HUES48 (cell line): Measurements from ENCODE around the gene MTMR12.

Experiments
- H3K27ac ChIP-seq: one replicate; pipeline ENCODE4 v1.7.0; 2013; ENCODE audit warnings: low read depth, low read length, inconsistent platforms
- H3K27me3 ChIP-seq: 2 replicates; pipeline ENCODE4 v1.6.1; 2013; ENCODE audit warnings: mild to moderate bottlenecking, low read length; ENCODE audit not compliant: control insufficient read depth, insufficient read depth
- H3K36me3 ChIP-seq: 2 replicates; pipeline ENCODE4 v1.6.1; 2013; ENCODE audit warnings: low read length; ENCODE audit not compliant: control insufficient read depth, insufficient read depth
- H3K4me1 ChIP-seq: 2 replicates; pipeline ENCODE4 v1.6.1; 2013; ENCODE audit warnings: mild to moderate bottlenecking, low read length; ENCODE audit not compliant: control insufficient read depth, insufficient read depth
- H3K4me3 ChIP-seq: 2 replicates; pipeline ENCODE4 v1.5.1; 2013; ENCODE audit warnings: mild to moderate bottlenecking, low read depth, low read length
- H3K9ac ChIP-seq: 2 replicates; pipeline ENCODE4 v1.6.1; 2013; ENCODE audit warnings: mild to moderate bottlenecking, low read depth, low read length, moderate library complexity
- H3K9me3 ChIP-seq: 2 replicates; pipeline ENCODE4 v1.6.1; 2013; ENCODE audit warnings: low read length; ENCODE audit not compliant: control insufficient read depth, insufficient read depth

MTMR12 gene

GRCh38 chr5:32339878-32340277, 27.1 kb upstream of the MTMR12 start:
- Histone ChIP-seq H3K27me3 (no peaks in the 10 kb centered on the region), H3K4me3 (no peak overlapping the region), H3K9ac (no peak overlapping the region), H3K27ac (no peak overlapping the region), H3K36me3 (no peaks in the 10 kb centered on the region), H3K4me1 (no peaks in the 10 kb centered on the region), H3K9me3 (peaks cover 58% of the 10 kb centered on the region)

- Histone ChIP-seq H3K9me3 (peaks cover 58% of the 10 kb centered on the region), H3K36me3 (no peaks in the 10 kb centered on the region), H3K4me1 (no peaks in the 10 kb centered on the region)
Observed at GRCh38 chr5:32339198-32339597, 26.5 kb upstream of the MTMR12 start.

GRCh38 chr5:32332966-32333365, 20.2 kb upstream of the MTMR12 start:
- Histone ChIP-seq H3K9me3 (peaks cover 16% of the 10 kb centered on the region), H3K27me3 (no peaks in the 10 kb centered on the region), H3K4me3 (no peak overlapping the region), H3K9ac (no peak overlapping the region), H3K4me1 (no peaks in the 10 kb centered on the region), H3K36me3 (no peaks in the 10 kb centered on the region), H3K27ac (no peak overlapping the region)

More at GRCh38 chr5:32339198-32339597, 26.5 kb upstream of the MTMR12 start:
- Histone ChIP-seq H3K27me3 (no peaks in the 10 kb centered on the region), H3K27ac (no peak overlapping the region), H3K4me3 (no peak overlapping the region), H3K9ac (no peak overlapping the region)

- no peak overlapping the region for H3K9ac ChIP-seq
- H3K36me3 ChIP-seq = no peaks in the 10 kb centered on the region
- H3K9me3 ChIP-seq = peaks cover 14% of the 10 kb centered on the region; the same call in 1 of the 2 replicates
- H3K4me1 ChIP-seq = no peaks in the 10 kb centered on the region
- no peaks in the 10 kb centered on the region for H3K27me3 ChIP-seq
- no peak overlapping the region for H3K27ac ChIP-seq
- H3K4me3 ChIP-seq = no peak overlapping the region
Observed at GRCh38 chr5:32332361-32332760, 19.6 kb upstream of the MTMR12 start.

- Histone ChIP-seq H3K4me3 (no peak overlapping the region), H3K36me3 (no peaks in the 10 kb centered on the region), H3K9ac (no peak overlapping the region), H3K4me1 (no peaks in the 10 kb centered on the region), H3K27ac (no peak overlapping the region), H3K27me3 (no peaks in the 10 kb centered on the region), H3K9me3 (peaks cover 9% of the 10 kb centered on the region; the same call in 1 of the 2 replicates)
Observed at GRCh38 chr5:32331935-32332274, 19.2 kb upstream of the MTMR12 start.

GRCh38 chr5:32331217-32331934, 18.6 kb upstream of the MTMR12 start:
- Histone ChIP-seq H3K4me1 (no peaks in the 10 kb centered on the region), H3K4me3 (no peak overlapping the region), H3K27ac (no peak overlapping the region), H3K27me3 (no peaks in the 10 kb centered on the region), H3K9ac (no peak overlapping the region), H3K9me3 (peaks cover 5% of the 10 kb centered on the region; the same call in 1 of the 2 replicates), H3K36me3 (no peaks in the 10 kb centered on the region)

GRCh38 chr5:32330126-32330971, 17.6 kb upstream of the MTMR12 start:
- no peaks in the 10 kb centered on the region for H3K36me3 ChIP-seq
- H3K4me1 ChIP-seq = no peaks in the 10 kb centered on the region
- no peaks in the 10 kb centered on the region for H3K27me3 ChIP-seq
- H3K4me3 ChIP-seq = no peak overlapping the region
- no peak overlapping the region for H3K9ac ChIP-seq
- H3K27ac ChIP-seq = no peak overlapping the region
- peaks cover under 1% of the 10 kb centered on the region; the same call in 1 of the 2 replicates for H3K9me3 ChIP-seq

GRCh38 chr5:32329395-32329834, 16.7 kb upstream of the MTMR12 start:
- Histone ChIP-seq H3K27ac (no peak overlapping the region), H3K36me3 (no peaks in the 10 kb centered on the region), H3K27me3 (no peaks in the 10 kb centered on the region), H3K9ac (no peak overlapping the region), H3K4me1 (no peaks in the 10 kb centered on the region), H3K9me3 (no peaks in the 10 kb centered on the region), H3K4me3 (no peak overlapping the region)

GRCh38 chr5:32326216-32326772, 13.6 kb upstream of the MTMR12 start:
- Histone ChIP-seq H3K27me3 (no peaks in the 10 kb centered on the region), H3K27ac (no peak overlapping the region), H3K4me3 (no peak overlapping the region), H3K9ac (no peak overlapping the region), H3K4me1 (no peaks in the 10 kb centered on the region), H3K9me3 (0 out of 2 replicates have a peak, but pooled peaks cover 5% of the 10 kb centered on the region), H3K36me3 (no peaks in the 10 kb centered on the region)

- Histone ChIP-seq H3K27ac (no peak overlapping the region), H3K36me3 (no peaks in the 10 kb centered on the region), H3K4me1 (no peaks in the 10 kb centered on the region), H3K4me3 (no peak overlapping the region), H3K9me3 (0 out of 2 replicates have a peak, but pooled peaks cover 5% of the 10 kb centered on the region), H3K9ac (no peak overlapping the region), H3K27me3 (no peaks in the 10 kb centered on the region)
Observed at GRCh38 chr5:32325616-32326015, 12.9 kb upstream of the MTMR12 start.

GRCh38 chr5:32325062-32325461, 12.3 kb upstream of the MTMR12 start:
- no peaks in the 10 kb centered on the region for H3K36me3 ChIP-seq
- no peak overlapping the region for H3K9ac ChIP-seq
- no peak overlapping the region for H3K27ac ChIP-seq
- 0 out of 2 replicates have a peak, but pooled peaks cover 5% of the 10 kb centered on the region for H3K9me3 ChIP-seq
- H3K4me1 ChIP-seq = no peaks in the 10 kb centered on the region
- H3K4me3 ChIP-seq = no peak overlapping the region
- H3K27me3 ChIP-seq = no peaks in the 10 kb centered on the region
